Fibroblast of lung (primary cell): ENCODE data around the gene CRYBB1. TPM values are rescaled to one million over a fixed set of nuclear protein-coding genes. Genes with fewer than 3 reads are reported as not detected.

ENCODE experiments used
- DNase-seq, 2 donors: peaks; one replicate each; pipeline versions ENCODE4 v3.0.0 to v3.0.0-alpha.2; 2010; ENCODE audit warnings: low read depth in 2 of 2
- H2AFZ ChIP-seq: 2 replicates; pipeline ENCODE4 v1.5.1; 2012; ENCODE audit warnings: low read length, control low read depth, inconsistent platforms
- H3K27ac ChIP-seq: 2 replicates; pipeline ENCODE4 v1.5.1; 2011; ENCODE audit warnings: low read length, control low read depth; ENCODE audit not compliant: insufficient read depth
- H3K27me3 ChIP-seq: 2 replicates; pipeline ENCODE4 v1.5.1; 2011; ENCODE audit warnings: mild to moderate bottlenecking, low read length; ENCODE audit not compliant: control insufficient read depth, insufficient read depth
- H3K36me3 ChIP-seq: 2 replicates; pipeline ENCODE4 v1.5.1; 2011; ENCODE audit warnings: low read length; ENCODE audit not compliant: control insufficient read depth, insufficient read depth
- H3K4me1 ChIP-seq: 2 replicates; pipeline ENCODE4 v1.5.1; 2011; ENCODE audit warnings: low read length; ENCODE audit not compliant: control insufficient read depth, insufficient read depth; ENCODE audit errors: extremely low read depth
- H3K4me2 ChIP-seq: 2 replicates; pipeline ENCODE4 v1.5.1; 2011; ENCODE audit warnings: low read length, control low read depth; ENCODE audit not compliant: insufficient read depth; ENCODE audit errors: extremely low read depth
- H3K4me3 ChIP-seq, 4 experiments: fragments of 200-600 bp in 1 of 4; sonication (generic) in 1 of 4; replicated peaks in 1 of 4; 2 replicates each; pipeline ENCODE4 v1.5.1; 2011 to 2016; ENCODE audit warnings: low read length in 4 of 4, low read depth in 3 of 4, mild to moderate bottlenecking in 3 of 4, control low read depth in 2 of 4, inconsistent platforms in 1 of 4, mixed read lengths in 1 of 4; ENCODE audit not compliant: insufficient read depth in 1 of 4; ENCODE audit errors: control extremely low read depth in 1 of 4
- H3K79me2 ChIP-seq: 2 replicates; pipeline ENCODE4 v1.5.1; 2012; ENCODE audit warnings: mild to moderate bottlenecking, low read length, inconsistent platforms; ENCODE audit not compliant: control insufficient read depth, insufficient read depth
- H3K9ac ChIP-seq: 2 replicates; pipeline ENCODE4 v1.5.1; 2011; ENCODE audit warnings: mild to moderate bottlenecking, low read length, control low read depth; ENCODE audit not compliant: insufficient read depth
- H3K9me3 ChIP-seq: 2 replicates; pipeline ENCODE4 v1.5.1; 2012; ENCODE audit warnings: low read depth, low read length; ENCODE audit not compliant: control insufficient read depth, insufficient read depth
- H4K20me1 ChIP-seq: 2 replicates; pipeline ENCODE4 v1.5.1; 2011; ENCODE audit warnings: low read length; ENCODE audit not compliant: control insufficient read depth, insufficient read depth; ENCODE audit errors: extremely low read depth
- EZH2 ChIP-seq: IDR thresholded peaks from 2 replicates; pipeline ENCODE4 v1.5.1; 2012; ENCODE audit warnings: low read length, control low read depth, mild to moderate bottlenecking; ENCODE audit errors: missing control alignments
- polyA plus RNA-seq, 2 donors: library from polyadenylated mRNA; depleted of rRNA in 1 of 2; stranded (reverse) in 1 of 2; unstranded in 1 of 2; fragments of >200 nt; gene quantifications; 2 replicates each; pipeline ENCODE4 v1.2.1, GENCODE V29; 2011 to 2012; ENCODE audit warnings: missing spikeins in 1 of 2
- total RNA-seq: library from RNA; depleted of rRNA; stranded (reverse); fragments of >200 nt; gene quantifications from 2 replicates; pipeline ENCODE4 v1.2.1, GENCODE V29; 2014
- TF ChIP-seq, protein P1 (sequence below), 2 donors: IDR thresholded peaks in 1 of 2; conservative IDR thresholded peaks in 1 of 2; 1 replicate in 1 of 2; 2 replicates in 1 of 2; pipeline ENCODE4 v1.5.1; 2011 to 2012; ENCODE audit warnings: low read length in 2 of 2, control low read depth in 1 of 2, inconsistent platforms in 1 of 2, low read depth in 1 of 2, mild to moderate bottlenecking in 1 of 2

The CRYBB1 gene
- total and polyA plus RNA-seq, 2 donors (not counting 1 experiment from before 2014, with no cell fraction given), result not detected

DNA sequence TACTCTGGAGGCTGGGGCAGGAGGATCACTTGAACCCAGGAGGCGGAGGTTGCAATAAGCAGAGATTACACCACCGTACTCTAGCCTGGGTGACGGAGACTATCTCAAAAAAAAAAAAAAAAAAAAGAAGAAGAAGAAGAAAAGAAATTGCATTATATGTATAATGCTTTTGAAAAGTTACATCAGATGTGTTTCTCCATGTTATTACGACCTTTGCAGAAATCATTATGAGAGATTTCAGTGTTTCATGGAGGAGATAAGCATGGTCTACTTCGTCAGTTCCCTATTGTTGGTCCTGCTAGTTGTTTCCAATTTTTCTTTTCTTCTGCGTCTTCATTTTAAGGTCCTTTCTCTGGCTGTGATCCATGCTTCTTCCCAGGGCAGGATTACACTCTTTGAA is 42.5 kb upstream of the CRYBB1 start:
- no peak for DNase-seq
- Histone ChIP-seq H2AFZ (no peak overlapping the region), H3K27me3 (peaks cover 16% of the 10 kb centered on the region), H4K20me1 (no peaks in the 10 kb centered on the region), H3K4me3 (no peak overlapping the region), H3K4me2 (no peak overlapping the region), H3K4me1 (peaks cover 12% of the 10 kb centered on the region), H3K79me2 (no peaks in the 10 kb centered on the region), H3K27ac (no peak overlapping the region), H3K9ac (no peak overlapping the region), H3K9me3 (no peaks in the 10 kb centered on the region), H3K36me3 (no peaks in the 10 kb centered on the region)
- TF ChIP-seq, protein P1, sequence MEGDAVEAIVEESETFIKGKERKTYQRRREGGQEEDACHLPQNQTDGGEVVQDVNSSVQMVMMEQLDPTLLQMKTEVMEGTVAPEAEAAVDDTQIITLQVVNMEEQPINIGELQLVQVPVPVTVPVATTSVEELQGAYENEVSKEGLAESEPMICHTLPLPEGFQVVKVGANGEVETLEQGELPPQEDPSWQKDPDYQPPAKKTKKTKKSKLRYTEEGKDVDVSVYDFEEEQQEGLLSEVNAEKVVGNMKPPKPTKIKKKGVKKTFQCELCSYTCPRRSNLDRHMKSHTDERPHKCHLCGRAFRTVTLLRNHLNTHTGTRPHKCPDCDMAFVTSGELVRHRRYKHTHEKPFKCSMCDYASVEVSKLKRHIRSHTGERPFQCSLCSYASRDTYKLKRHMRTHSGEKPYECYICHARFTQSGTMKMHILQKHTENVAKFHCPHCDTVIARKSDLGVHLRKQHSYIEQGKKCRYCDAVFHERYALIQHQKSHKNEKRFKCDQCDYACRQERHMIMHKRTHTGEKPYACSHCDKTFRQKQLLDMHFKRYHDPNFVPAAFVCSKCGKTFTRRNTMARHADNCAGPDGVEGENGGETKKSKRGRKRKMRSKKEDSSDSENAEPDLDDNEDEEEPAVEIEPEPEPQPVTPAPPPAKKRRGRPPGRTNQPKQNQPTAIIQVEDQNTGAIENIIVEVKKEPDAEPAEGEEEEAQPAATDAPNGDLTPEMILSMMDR (conservative IDR thresholded peaks at IDR 0.05 in 1 of 2, IDR thresholded peaks at IDR 0.05 in 1 of 2; ENCODE audit: low read depth in 1 of 2, low read length in 2 of 2), result no peak
- TF ChIP-seq EZH2, result no peak

- Histone ChIP-seq H2AFZ (peak overlapping the region; percentile 26), H3K9me3 (no peaks in the 10 kb centered on the region), H3K4me3 (peak overlapping the region; percentile 22 to 71 (median 42)), H3K36me3 (no peaks in the 10 kb centered on the region), H3K27me3 (peaks cover 22% of the 10 kb centered on the region), H4K20me1 (no peaks in the 10 kb centered on the region), H3K27ac (no peak overlapping the region), H3K79me2 (no peaks in the 10 kb centered on the region), H3K4me2 (peak overlapping the region; percentile 87), H3K9ac (no peak overlapping the region), H3K4me1 (peaks cover 12% of the 10 kb centered on the region)
- TF ChIP-seq, protein P1 (conservative IDR thresholded peaks at IDR 0.05 in 1 of 2, IDR thresholded peaks at IDR 0.05 in 1 of 2; ENCODE audit: low read depth in 1 of 2, low read length in 2 of 2), result no peak
- TF ChIP-seq EZH2, result no peak
- peak; percentile 87 to 97 for DNase-seq
Observed at GRCh38 chr22:26658671-26659478, 41.0 kb upstream of the CRYBB1 start.

DNA sequence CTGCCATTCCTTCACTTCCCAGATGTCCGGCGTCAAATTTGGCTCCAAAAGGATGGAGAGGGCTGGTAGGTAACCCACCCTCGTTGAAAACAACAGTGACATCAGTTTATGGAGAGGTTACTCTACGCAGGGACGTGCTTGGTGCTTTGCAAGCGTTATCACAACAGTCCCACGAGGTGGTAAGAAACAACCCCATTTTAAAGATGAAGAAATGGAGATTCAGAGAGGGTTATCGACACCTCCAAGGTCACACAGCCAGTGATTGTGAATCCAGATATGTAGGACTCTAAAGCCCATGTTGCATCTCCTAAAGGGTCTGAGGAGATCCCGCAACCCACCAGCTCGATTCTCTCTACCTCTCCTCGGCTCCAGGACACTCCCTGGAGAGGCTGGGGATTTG is 40.3 kb upstream of the CRYBB1 start:
- peak overlapping the region; percentile 5 to 71 (median 42) for H3K4me3 ChIP-seq
- no peak overlapping the region for H3K27ac ChIP-seq
- H3K36me3 ChIP-seq, result no peaks in the 10 kb centered on the region
- peaks cover 25% of the 10 kb centered on the region for H3K27me3 ChIP-seq
- no peaks in the 10 kb centered on the region for H4K20me1 ChIP-seq
- peak overlapping the region; percentile 87 for H3K4me2 ChIP-seq
- no peaks in the 10 kb centered on the region for H3K79me2 ChIP-seq
- no peak overlapping the region for H3K9ac ChIP-seq
- H3K4me1 ChIP-seq, result peaks cover 12% of the 10 kb centered on the region
- H3K9me3 ChIP-seq, result no peaks in the 10 kb centered on the region
- TF ChIP-seq EZH2, result no peak
- TF ChIP-seq, protein P1 (conservative IDR thresholded peaks at IDR 0.05 in 1 of 2, IDR thresholded peaks at IDR 0.05 in 1 of 2; ENCODE audit: low read depth in 1 of 2, low read length in 2 of 2), result no peak
- DNase-seq, result no peak
- H2AFZ ChIP-seq, result no peak overlapping the region
